Measurements from ENCODE around the gene SLC4A8. TPM values are rescaled to one million over a fixed set of nuclear protein-coding genes. Genes with fewer than 3 reads are reported as not detected.

The SLC4A8 gene
- total RNA-seq, 1 experiment from 2014 or later: 0.08 TPM

DNA sequence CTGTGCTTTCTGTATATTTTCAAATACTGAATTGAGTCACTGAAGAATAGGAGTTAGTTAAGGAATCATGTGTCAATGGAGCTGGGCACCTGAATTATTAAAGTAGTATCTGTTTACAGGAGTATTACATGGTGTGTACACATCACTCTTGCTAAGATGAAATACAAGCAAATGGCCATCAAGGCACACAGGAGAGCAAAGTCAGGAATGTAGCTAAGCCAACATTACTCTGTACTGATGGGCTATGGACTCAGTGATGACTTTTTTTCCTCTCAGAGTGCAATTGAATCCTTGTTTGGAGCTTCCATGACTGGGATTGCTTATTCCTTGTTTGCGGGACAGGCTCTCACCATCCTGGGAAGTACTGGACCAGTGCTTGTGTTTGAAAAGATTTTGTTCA lies 45.5 kb downstream of the SLC4A8 start:
- H3K36me3 ChIP-seq: no peaks in the 10 kb centered on the region
- no peaks in the 10 kb centered on the region for H3K9me3 ChIP-seq (replicated peaks)
- no peaks in the 10 kb centered on the region for H3K4me1 ChIP-seq
- H3K27me3 ChIP-seq: peaks cover 34% of the 10 kb centered on the region
- DNase-seq: no peak
- H3K4me3 ChIP-seq: no peak overlapping the region
- no peak overlapping the region for H3K27ac ChIP-seq

DNA sequence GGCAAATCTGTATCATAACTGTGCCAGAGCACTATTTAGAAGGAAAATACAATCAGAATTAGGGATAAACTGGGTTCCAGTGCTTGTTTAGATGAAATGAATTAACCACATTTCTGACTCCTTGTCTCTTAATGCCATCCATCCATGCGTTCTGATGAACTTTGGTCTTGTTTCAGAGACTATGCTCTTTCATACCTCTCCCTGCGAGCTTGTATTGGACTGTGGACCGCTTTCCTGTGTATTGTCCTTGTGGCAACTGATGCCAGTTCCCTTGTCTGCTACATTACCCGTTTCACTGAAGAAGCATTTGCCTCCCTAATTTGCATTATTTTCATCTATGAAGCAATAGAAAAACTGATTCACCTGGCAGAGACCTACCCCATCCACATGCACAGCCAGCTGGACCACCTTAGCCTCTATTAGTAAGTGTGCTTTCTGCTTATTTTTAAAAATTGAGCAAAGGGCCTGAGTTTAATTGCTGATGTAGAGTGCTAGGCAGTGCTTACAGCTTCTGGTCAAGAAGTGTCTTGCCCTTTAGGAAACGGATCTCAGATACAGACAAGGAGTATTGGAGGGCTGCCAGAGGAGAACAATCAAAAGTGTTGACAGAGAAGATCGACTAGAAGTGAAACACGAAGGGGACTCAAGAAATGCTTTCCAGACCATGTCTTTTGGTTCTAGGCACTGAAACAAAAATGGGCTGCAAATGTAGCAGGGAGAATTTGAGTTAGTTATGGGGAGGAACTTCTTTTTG lies 46.7 kb downstream of the SLC4A8 start:
- Histone ChIP-seq H3K4me1 (no peaks in the 10 kb centered on the region), H3K27me3 (peaks cover 30% of the 10 kb centered on the region), H3K9me3 (replicated peaks) (no peaks in the 10 kb centered on the region), H3K36me3 (no peaks in the 10 kb centered on the region), H3K27ac (no peak overlapping the region), H3K4me3 (no peak overlapping the region)
- no peak for DNase-seq

DNA sequence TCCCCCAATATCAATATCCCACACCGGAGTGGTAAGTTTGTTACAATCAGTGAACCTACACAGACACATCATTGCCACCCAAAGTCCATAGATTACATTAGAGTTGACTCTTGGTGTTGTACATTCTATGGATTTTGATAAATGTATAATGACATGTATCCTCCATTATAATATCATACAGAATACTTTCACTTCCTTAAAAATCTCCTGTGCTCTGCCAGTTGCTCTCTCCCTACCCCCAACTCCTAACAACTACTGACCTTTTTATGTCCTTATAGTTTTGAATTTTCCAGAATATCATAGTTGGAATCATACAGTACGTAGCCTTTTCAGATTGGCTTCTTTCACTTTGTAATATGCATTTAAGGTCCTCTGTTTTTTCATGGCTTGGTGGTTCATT lies 48.4 kb downstream of the SLC4A8 start:
- H3K4me3 ChIP-seq: no peak overlapping the region
- no peak overlapping the region for H3K27ac ChIP-seq
- DNase-seq: no peak
- H3K9me3 ChIP-seq (replicated peaks): no peaks in the 10 kb centered on the region
- H3K36me3 ChIP-seq: no peaks in the 10 kb centered on the region
- no peaks in the 10 kb centered on the region for H3K4me1 ChIP-seq
- H3K27me3 ChIP-seq: peaks cover 25% of the 10 kb centered on the region

DNA sequence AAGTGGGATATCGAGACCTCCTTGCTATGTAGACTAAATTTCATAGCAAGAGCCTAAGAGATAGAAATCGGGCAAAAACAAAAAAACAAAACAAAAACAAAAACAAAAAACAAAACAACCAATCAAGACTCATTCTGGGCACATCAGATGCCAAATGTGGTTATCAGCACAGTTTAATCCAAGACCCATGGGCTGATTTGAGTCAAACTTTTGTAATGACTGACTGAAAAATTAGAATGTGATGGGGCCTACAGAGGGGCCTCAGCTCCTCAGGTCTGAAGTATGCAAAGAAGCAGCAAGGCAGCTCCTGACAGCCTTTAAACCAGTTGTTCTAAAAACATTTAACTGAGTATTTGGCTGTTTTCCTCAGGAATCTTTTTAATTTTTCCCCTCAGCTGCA lies 49.3 kb downstream of the SLC4A8 start:
- no peak for DNase-seq
- Histone ChIP-seq H3K4me3 (no peak overlapping the region), H3K4me1 (no peaks in the 10 kb centered on the region), H3K27me3 (peaks cover 25% of the 10 kb centered on the region), H3K27ac (no peak overlapping the region), H3K9me3 (replicated peaks) (no peaks in the 10 kb centered on the region), H3K36me3 (no peaks in the 10 kb centered on the region)

DNA sequence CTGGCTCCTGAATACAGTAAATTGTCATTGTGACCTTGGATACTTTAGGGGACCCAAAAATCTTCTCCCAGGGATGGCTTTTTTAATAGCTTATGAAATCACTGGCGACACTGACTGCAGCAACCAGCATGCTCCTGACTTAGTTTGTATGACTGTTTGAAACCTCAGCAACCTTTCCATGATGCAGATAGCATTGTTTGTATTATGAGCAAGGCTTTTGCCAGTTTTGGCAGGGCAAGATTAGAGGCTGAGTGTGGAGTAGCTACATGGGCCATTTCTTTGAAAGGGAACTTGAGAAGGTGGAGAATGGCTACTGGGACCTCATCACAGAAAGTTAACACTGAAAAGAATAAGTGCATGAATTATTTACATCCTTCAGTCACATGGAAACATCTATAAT lies 50.9 kb downstream of the SLC4A8 start:
- H3K4me3 ChIP-seq: no peak overlapping the region
- no peaks in the 10 kb centered on the region for H3K9me3 ChIP-seq (replicated peaks)
- H3K27ac ChIP-seq: no peak overlapping the region
- no peaks in the 10 kb centered on the region for H3K36me3 ChIP-seq
- no peak for DNase-seq
- peaks cover 34% of the 10 kb centered on the region for H3K27me3 ChIP-seq
- no peaks in the 10 kb centered on the region for H3K4me1 ChIP-seq

DNA sequence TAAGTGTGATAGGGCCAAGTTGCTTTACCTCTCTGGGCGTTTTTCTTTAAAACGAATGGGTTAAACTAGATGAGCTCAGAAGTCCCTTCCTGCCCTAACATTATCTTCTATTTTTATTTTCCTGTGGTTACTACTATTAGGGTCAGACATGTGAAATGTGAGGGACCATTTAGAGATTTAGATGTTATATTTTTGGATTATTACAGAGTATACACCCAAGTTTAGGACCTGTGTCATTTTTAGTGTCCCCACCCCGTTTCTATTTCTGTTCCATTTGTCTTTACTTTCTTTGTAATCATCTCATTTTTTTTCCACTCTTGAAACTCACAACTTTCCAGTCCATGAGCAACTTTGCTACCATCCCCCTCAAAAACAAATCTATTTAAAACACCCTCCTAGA lies 56.3 kb downstream of the SLC4A8 start:
- no peaks in the 10 kb centered on the region for H3K4me1 ChIP-seq

DNA sequence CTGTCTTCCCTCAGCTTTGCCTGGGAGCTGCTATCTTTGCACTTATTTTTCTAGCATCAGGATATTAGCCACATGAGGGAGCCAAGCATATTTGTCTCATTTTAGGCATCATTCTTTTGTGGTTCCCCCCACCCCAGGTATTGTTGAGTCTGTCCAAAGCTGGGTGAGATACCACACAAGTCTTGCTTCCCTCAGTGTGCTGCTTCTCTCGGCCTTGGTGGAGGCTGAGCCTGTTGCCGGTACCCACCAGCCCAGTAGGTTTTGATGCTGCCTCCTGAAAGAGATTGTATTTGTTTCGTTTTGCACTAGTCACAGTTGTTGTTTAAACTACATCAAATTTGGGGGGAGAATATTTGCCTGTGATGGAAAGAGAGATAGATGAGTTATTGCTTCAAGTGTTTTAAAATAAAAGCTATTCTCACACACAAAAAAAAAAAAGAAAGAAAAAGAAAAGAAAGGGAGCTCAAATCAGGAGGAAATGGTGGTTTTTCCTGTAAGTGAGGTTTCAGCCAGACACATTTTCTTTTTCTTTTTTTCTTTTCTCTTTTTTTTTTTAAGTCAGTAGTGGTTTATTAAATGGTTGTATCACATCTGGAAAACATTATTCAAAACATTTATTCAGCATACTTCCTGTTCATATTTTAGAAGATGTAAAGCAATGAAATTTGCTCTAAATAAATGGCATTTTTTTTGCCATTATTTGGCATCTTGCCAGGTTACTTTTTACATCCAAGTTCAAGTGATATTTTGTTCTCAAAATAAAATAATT lies 58.5 kb downstream of the SLC4A8 start:
- H3K27me3 ChIP-seq: peaks cover 41% of the 10 kb centered on the region

More for the DNA sequence above, 56.3 kb downstream of the SLC4A8 start:
- Histone ChIP-seq H3K9me3 (replicated peaks) (no peaks in the 10 kb centered on the region), H3K27me3 (peaks cover 37% of the 10 kb centered on the region), H3K27ac (no peak overlapping the region), H3K4me3 (no peak overlapping the region), H3K36me3 (no peaks in the 10 kb centered on the region)
- DNase-seq: no peak

DNA sequence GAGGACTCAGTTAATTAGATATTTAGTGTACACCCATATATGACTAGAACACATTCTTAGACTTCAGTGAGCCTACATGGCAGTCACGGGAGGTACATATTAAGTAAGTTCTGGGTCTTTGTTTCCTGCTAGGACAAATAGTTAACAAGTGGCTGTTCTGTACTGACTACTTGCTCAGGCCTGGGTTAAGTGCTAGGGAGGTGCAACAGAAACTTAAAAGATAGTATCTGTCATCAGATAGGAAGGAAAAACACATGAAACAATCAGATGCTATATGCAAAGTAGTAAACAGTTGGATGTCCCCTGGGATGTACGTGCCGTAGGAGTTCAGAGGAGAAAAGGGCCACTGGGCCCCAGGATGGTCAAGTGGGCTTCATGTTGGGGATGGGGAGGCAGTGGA lies 59.5 kb downstream of the SLC4A8 start:
- no peak overlapping the region for H3K4me3 ChIP-seq
- H3K27me3 ChIP-seq: peaks cover 45% of the 10 kb centered on the region
- no peak for DNase-seq
- H3K9me3 ChIP-seq (replicated peaks): no peaks in the 10 kb centered on the region
- H3K4me1 ChIP-seq: no peaks in the 10 kb centered on the region
- no peak overlapping the region for H3K27ac ChIP-seq
- H3K36me3 ChIP-seq: no peaks in the 10 kb centered on the region

More for the DNA sequence above, 58.5 kb downstream of the SLC4A8 start:
- no peaks in the 10 kb centered on the region for H3K9me3 ChIP-seq (replicated peaks)
- no peak overlapping the region for H3K27ac ChIP-seq
- no peaks in the 10 kb centered on the region for H3K4me1 ChIP-seq
- H3K36me3 ChIP-seq: no peaks in the 10 kb centered on the region
- H3K4me3 ChIP-seq: no peak overlapping the region
- DNase-seq: no peak

DNA sequence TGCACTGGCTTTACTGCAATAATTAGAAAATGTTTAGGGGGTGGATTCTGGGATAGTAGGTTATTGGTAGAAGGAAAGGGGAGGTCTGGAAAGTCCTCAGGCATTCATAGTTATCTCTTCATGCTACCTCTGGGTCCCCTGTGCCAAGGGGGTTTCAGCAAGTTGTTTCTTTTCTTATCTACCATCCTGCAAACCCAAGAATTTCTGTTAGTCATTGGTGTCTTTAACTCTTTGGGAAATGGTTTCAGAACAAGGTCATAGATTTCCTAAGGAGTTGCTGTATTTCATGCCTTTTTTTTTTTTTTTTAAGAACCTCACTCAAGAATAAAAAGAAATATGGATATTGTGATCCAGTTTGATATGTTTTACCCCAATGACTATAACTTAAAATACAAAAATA lies 63.6 kb downstream of the SLC4A8 start:
- H3K27ac ChIP-seq: no peak overlapping the region
- H3K4me1 ChIP-seq: no peaks in the 10 kb centered on the region
- DNase-seq: no peak
- no peaks in the 10 kb centered on the region for H3K9me3 ChIP-seq (replicated peaks)
- no peak overlapping the region for H3K4me3 ChIP-seq
- H3K27me3 ChIP-seq: peaks cover 34% of the 10 kb centered on the region
- H3K36me3 ChIP-seq: no peaks in the 10 kb centered on the region

DNA sequence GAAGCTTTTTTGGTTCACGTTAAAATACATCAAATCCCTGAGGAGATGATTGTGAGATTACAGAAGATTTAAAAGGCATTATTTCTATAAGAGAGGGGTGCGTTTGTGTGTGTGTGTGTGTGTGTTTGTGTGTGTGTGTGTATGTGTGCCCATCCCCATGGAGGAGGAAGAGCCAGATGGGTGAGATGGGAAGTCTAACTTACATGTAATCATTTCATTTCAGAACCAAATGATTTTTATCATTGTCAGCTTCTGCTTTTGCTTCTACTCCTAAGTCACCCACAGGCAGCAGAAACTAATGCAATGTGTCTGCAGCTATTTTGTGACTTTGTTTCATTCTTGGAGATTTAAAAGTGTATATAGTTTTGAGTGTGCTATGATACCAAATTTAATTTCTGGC lies 68.7 kb downstream of the SLC4A8 start:
- H3K4me3 ChIP-seq: no peak overlapping the region
- no peaks in the 10 kb centered on the region for H3K36me3 ChIP-seq
- H3K9me3 ChIP-seq (replicated peaks): no peaks in the 10 kb centered on the region
- H3K27me3 ChIP-seq: 0 out of 2 replicates have a peak, but pooled peaks cover 4% of the 10 kb centered on the region
- H3K4me1 ChIP-seq: no peaks in the 10 kb centered on the region
- DNase-seq: no peak
- H3K27ac ChIP-seq: no peak overlapping the region

DNA sequence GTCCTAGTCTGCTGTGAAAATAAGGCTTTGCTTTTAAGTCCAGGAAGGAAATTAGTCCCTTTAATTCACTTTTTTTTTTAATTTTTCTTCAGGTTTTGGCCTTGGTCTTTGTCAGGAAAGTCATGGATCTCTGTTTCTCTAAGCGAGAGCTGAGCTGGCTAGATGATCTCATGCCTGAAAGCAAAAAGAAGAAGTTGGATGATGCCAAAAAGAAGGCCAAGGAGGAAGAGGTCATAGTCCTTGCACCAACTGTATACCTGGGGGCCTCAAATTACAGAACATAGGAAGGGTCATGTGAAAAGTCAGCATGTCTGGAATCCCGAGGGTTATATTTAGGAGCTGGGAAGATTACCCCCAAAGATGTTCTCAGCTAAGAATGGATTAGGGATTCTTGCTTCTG lies 72.3 kb downstream of the SLC4A8 start:
- H3K27ac ChIP-seq: no peak overlapping the region
- no peaks in the 10 kb centered on the region for H3K36me3 ChIP-seq
- no peaks in the 10 kb centered on the region for H3K27me3 ChIP-seq
- no peaks in the 10 kb centered on the region for H3K4me1 ChIP-seq
- DNase-seq: no peak
- no peaks in the 10 kb centered on the region for H3K9me3 ChIP-seq (replicated peaks)
- H3K4me3 ChIP-seq: no peak overlapping the region

DNA sequence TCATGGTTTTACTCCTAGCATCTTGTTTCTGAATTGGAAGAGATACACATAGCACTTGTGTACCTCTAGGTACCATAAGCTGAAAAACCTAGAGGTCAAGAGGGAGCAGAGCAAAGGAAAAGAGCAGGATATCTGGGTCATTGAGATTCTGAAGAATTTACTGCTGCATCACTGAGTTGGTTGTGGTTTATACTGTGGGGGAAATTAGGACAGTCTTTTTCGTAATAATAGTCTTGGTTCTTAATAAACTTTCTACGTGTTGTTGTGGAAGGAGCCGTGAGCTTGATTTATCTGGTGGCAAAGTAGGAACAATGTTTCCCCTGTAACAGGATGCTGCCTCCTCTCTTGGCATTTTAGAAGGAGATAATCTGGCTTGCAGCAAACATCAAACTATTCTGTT lies 80.2 kb downstream of the SLC4A8 start:
- H3K36me3 ChIP-seq: no peaks in the 10 kb centered on the region
- DNase-seq: no peak
- no peaks in the 10 kb centered on the region for H3K4me1 ChIP-seq
- H3K27me3 ChIP-seq: no peaks in the 10 kb centered on the region
- no peak overlapping the region for H3K4me3 ChIP-seq
- no peak overlapping the region for H3K27ac ChIP-seq
- H3K9me3 ChIP-seq (replicated peaks): no peaks in the 10 kb centered on the region

DNA sequence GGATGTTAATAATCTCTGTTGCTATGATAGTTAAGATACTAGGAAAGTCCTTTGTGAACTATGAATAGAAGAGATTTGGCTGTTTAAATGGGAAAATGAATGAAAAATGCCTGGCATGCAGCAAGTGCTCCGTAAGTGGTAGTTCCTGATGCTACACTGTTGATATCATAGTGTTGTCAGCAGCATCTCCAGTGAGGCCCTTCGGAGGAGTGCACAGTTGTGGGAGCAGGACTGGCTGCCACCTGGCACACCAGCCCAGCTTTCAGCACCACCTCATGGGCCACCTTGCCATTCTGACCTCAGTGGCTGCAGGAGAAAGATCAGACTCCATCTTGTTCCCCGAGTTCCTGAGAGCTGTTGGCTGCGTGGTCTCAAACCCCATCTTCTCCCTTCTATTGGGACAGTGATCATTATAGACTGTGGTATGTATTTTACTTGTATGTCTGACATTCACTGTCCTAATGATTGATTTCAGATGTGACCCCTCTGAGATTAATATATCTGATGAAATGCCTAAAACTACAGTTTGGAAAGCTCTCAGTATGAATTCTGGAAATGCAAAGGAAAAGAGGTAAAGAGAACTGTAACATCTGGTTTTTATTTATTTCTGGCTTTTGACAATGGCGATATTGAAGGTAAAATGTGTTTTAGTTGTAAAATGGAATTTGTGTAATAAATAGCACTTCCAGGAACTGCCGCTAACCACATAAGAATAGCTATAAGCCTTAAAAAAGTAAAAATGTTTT lies 80.9 kb downstream of the SLC4A8 start:
- no peaks in the 10 kb centered on the region for H3K27me3 ChIP-seq
- no peak for DNase-seq
- H3K4me1 ChIP-seq: no peaks in the 10 kb centered on the region
- H3K9me3 ChIP-seq (replicated peaks): no peaks in the 10 kb centered on the region
- H3K36me3 ChIP-seq: no peaks in the 10 kb centered on the region
- no peak overlapping the region for H3K27ac ChIP-seq
- no peak overlapping the region for H3K4me3 ChIP-seq

DNA sequence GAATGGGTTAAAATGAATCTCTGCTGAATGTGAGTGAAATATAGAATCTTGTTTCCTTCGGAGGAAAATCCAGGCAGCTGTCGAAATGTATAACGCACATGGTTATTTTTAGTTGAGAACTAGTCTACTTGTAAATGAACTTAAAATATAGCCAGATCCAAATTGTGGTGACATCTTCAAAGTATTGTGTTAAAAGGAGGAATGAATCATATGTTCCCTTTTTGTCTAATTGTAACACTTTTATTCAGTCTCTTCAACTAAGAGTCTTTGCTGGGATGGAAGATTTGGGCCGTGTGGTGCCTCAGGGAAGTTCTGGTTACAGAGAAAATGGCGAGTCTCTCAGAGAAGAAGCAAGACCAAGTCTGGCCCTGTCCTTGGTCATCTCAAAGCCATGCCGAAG lies 82.5 kb downstream of the SLC4A8 start:
- no peak for DNase-seq
- no peak overlapping the region for H3K27ac ChIP-seq
- H3K4me1 ChIP-seq: no peaks in the 10 kb centered on the region
- no peaks in the 10 kb centered on the region for H3K27me3 ChIP-seq
- no peaks in the 10 kb centered on the region for H3K36me3 ChIP-seq
- no peak overlapping the region for H3K4me3 ChIP-seq
- no peaks in the 10 kb centered on the region for H3K9me3 ChIP-seq (replicated peaks)

DNA sequence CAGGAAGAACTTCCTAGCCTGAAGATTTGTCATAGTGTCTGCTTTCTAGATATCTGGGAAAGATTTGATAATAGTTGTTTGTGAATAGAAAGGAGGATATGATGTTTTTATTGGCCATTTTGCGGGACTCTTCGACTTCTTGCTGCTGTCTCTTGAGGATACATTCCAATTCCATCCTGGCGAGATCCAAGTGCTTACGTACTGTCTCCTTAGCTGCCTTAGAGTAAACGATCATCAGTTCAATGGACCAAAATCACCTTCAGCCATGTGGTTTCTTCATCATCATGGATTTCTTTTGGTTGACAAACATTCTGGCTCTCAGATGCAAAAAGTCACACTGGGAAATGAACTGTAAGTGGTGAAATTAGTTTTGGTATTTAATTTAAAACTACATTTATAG lies 83.7 kb downstream of the SLC4A8 start:
- Histone ChIP-seq H3K36me3 (no peaks in the 10 kb centered on the region), H3K27me3 (0 out of 2 replicates have a peak, but pooled peaks cover 3% of the 10 kb centered on the region), H3K4me1 (no peaks in the 10 kb centered on the region), H3K27ac (no peak overlapping the region), H3K9me3 (replicated peaks) (no peaks in the 10 kb centered on the region), H3K4me3 (no peak overlapping the region)
- DNase-seq: no peak

All from SJCRH30 (cell line).